OCI-LY7 (cell line): ENCODE data around the gene PRKN.

Experiments
- CTCF ChIP-seq: fragments of 200-600 bp; sonication (generic); conservative IDR thresholded peaks from 2 replicates; pipeline ENCODE4 v1.5.1; 2014; ENCODE audit warnings: mild to moderate bottlenecking, antibody characterized with exemption, low read length, moderate library complexity, mixed read lengths
- EZH2phosphoT487 ChIP-seq: fragments of 200-600 bp; sonication (generic); IDR thresholded peaks from 2 replicates; pipeline ENCODE4 v1.6.1; 2018; ENCODE audit warnings: low read depth, borderline replicate concordance, mild to moderate bottlenecking, mixed run types, antibody characterized with exemption, low read length, moderate library complexity, mixed read lengths

DNA sequence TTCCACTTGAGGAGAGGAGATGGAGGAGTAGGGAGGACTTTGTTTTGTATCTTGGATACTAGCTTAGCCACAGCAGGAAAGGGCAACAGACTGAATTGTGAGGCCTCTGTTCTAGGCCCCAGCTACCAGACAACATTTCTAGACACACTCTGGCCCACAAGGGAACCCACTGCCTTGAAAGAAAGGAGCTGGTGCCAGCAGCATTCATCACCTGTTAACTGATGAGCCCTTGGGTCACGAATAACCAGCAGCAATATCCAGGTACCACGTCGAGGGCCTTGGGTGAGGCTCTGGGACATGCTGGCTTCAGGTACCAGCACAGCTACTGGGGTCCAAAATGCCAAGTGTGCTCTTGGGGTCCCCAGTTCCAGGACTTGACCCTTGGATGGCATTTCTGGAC lies 165.5 kb downstream of the PRKN start:
- TF ChIP-seq CTCF = no peak
- no peak for TF ChIP-seq EZH2phosphoT487
